Breast epithelium (tissue), 3 donors: ENCODE measurements around the gene IFITM1.

Experiments
- POLR2A ChIP-seq: fragments of 450-650 bp; IDR thresholded peaks from one replicate; pipeline ENCODE4 v1.6.1; 2016; ENCODE audit warnings: antibody characterized with exemption, mild to moderate bottlenecking, moderate library complexity
- POLR2AphosphoS5 ChIP-seq, 3 donors: sonication (generic); formaldehyde crosslinking; IDR thresholded peaks; one replicate each; pipeline ENCODE4 v1.6.1; 2017; ENCODE audit warnings: antibody characterized with exemption in 3 of 3
- TF ChIP-seq, protein P1 (sequence below), 3 donors: fragments of 450-650 bp; IDR thresholded peaks; one replicate each; pipeline ENCODE4 v1.5.1; 2016 to 2017; ENCODE audit warnings: antibody characterized with exemption in 3 of 3, mild to moderate bottlenecking in 3 of 3, moderate library complexity in 3 of 3

DNA sequence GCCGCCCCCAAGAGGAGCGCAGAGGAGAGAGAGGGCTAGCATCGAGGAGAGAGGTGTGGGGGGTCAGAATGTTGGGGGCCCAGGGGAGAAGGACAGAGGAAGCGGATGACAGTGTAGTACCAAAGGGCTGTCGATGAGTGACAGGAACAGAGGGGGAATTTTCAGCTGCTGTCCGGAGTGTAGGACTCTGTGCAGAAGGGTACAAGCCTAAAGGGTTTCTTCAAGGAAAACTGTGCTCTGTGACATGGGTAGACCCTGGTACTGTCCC is 41.0 kb upstream of the IFITM1 start:
- TF ChIP-seq POLR2A, result no peak
- TF ChIP-seq, protein P1, sequence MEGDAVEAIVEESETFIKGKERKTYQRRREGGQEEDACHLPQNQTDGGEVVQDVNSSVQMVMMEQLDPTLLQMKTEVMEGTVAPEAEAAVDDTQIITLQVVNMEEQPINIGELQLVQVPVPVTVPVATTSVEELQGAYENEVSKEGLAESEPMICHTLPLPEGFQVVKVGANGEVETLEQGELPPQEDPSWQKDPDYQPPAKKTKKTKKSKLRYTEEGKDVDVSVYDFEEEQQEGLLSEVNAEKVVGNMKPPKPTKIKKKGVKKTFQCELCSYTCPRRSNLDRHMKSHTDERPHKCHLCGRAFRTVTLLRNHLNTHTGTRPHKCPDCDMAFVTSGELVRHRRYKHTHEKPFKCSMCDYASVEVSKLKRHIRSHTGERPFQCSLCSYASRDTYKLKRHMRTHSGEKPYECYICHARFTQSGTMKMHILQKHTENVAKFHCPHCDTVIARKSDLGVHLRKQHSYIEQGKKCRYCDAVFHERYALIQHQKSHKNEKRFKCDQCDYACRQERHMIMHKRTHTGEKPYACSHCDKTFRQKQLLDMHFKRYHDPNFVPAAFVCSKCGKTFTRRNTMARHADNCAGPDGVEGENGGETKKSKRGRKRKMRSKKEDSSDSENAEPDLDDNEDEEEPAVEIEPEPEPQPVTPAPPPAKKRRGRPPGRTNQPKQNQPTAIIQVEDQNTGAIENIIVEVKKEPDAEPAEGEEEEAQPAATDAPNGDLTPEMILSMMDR (IDR thresholded peaks at IDR 0.05), result no peak
- no peak for TF ChIP-seq POLR2AphosphoS5 (IDR thresholded peaks at IDR 0.05)
